Stimulated activated CD4-positive, alpha-beta T cell treated with anti-CD3 and anti-CD28 coated beads, Interleukin-12 subunit alpha, Interleukin-12 subunit beta, amount 100 ng/mL, for 24 hours (primary cell): ENCODE measurements around the gene XPO5.
"Not testable (repeated sequence)": the region's sequence is repeated elsewhere in the genome, so short reads cannot be mapped to it uniquely, and the experiment has no call there.

Source experiments
- DNase-seq, 2 experiments: peaks; one replicate each; pipeline ENCODE4 v3.0.0-alpha.2; 2020; ENCODE audit warnings: low read depth in 2 of 2

The XPO5 gene

GRCh38 chr6:43584892-43585570 lies 9.2 kb upstream of the XPO5 start:
- DNase-seq, result no peak

DNA sequence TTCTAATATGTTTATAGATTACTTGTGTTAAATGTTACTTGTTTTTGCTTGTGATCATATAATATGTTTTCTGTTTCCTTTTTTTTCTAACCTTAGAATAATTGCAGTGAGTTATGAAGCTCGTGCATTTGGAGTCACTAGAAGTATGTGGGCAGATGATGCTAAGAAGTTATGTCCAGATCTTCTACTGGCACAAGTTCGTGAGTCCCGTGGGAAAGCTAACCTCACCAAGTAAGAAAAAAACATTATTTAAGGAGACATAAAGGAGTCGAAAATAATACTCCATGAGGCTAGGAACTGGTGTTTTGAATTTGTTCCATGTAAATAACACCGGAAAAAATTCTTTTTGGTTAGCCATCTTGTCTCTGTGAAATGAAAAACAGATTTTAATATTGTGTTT lies 7.1 kb upstream of the XPO5 start:
- no peak for DNase-seq

DNA sequence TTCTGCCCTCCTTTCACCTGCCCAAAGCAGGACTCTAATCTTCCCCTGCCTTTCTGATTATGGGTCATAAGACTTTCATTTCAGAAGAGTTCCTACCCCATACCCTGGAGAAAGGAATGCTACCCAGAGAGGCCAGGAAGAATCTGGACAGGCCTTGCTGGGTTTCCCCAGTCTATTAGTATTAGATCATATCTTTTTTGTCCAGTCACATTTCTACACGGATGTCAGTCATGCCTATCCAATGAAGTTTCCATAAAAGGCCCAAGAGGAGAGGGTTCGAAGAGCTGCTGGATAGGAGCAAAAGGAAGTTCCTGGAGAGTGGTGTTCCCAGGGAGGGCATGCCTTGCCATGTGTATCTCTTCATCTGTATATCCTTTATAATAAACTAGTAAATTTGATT lies 3.3 kb upstream of the XPO5 start:
- DNase-seq, result no peak

- no peak for DNase-seq
Observed at GRCh38 chr6:43578748-43579147, 2.9 kb upstream of the XPO5 start.

- peak; percentile 1 to 27 for DNase-seq
Observed at GRCh38 chr6:43575105-43575771, 600 bp downstream of the XPO5 start.

GRCh38 chr6:43572015-43572414 lies 3.8 kb downstream of the XPO5 start:
- DNase-seq, result no peak

GRCh38 chr6:43570876-43571441 lies 4.9 kb downstream of the XPO5 start:
- no peak for DNase-seq

- no peak for DNase-seq
Observed at GRCh38 chr6:43559328-43559727, 16.5 kb downstream of the XPO5 start.

- DNase-seq, result not testable (repeated sequence)
Observed at GRCh38 chr6:43557620-43558019, 18.2 kb downstream of the XPO5 start.

DNA sequence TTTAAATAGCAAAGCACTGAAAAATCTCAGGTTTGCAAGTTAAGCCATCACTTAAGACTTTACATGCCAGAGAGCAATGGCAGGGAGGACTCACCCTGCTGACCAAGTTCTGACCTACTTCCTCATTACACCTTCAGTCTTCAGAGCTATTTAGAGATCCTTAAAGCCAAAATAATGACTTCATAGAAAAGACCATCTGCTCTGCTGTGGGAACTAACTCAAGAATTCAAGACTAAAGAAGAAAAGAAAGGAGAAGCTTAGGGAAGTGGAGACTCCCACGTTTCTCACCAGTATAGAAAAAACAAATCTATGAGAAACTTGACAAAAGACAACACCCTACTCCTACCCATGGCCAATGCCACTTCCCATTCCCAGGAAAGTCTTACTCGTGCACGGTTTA lies 28.6 kb downstream of the XPO5 start:
- DNase-seq, result no peak

DNA sequence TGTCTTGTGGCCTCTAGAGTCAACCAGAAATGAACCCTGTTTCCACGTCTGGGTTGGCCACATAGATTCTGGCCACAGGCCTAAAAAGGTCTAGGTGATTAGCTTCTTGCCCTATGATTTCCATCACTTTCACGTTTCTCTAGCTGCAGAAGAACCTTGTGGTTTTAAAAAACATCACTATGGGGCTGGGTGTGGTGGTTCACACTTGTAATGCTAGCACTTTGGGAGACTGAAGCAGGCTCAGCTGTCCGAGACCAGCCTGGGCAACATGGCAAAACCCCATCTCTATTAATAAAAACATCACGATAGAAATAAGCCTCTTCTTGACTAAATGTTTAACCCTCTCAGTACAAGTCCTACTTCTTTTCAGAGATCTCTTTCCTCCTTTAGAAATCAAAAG lies 31.4 kb downstream of the XPO5 start:
- DNase-seq, result no peak

DNA sequence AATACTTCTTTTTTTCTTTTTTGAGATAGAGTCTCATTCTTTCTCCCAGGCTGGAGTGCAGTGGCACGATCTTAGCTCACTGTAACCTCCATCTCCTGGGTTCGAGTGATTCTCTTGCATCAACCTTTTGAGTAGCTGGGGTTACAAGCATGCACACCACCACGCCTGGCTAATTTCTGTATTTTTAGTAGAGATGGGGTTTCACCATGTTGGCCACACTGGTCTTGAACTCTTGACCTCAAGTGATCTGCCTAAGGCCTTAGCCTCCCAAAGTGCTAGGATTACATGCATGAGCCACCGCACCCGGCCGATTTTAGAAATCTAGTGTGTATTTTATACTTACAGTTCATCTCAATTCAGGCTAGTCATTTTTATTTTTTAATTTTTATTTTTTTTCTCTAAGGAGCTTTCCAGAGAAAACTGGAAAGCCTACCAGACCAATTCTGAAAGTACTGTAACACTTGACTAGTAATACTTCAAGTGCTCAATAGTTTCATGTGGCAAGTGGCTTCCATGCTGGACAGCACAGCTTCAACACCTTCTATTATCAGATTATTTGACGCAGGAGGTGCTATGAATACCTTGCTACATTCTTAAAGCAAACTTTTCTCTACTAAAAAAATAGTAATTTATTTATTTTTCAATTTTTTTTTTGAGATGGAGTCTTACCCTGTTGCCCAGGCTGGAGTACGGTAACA lies 33.9 kb downstream of the XPO5 start:
- DNase-seq, result no peak

DNA sequence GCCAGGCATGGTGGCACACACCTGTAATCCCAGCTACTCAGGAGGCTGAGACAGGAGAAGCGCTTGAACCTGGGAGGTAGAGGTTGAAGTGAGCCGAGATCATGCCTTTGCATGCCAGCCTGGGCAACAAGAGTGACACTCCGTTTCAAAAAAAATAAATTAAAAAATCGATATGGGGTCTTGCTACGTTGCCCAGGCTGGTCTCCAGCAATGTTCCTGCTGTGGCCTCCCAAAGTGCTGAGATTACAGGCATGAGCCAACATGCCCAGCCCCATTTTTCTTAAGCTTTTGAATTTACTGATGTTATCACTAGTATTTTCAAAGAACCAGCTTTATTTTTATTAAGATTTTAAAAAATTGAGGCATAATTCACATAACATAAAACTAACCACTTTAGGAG lies 35.3 kb downstream of the XPO5 start:
- no peak for DNase-seq

DNA sequence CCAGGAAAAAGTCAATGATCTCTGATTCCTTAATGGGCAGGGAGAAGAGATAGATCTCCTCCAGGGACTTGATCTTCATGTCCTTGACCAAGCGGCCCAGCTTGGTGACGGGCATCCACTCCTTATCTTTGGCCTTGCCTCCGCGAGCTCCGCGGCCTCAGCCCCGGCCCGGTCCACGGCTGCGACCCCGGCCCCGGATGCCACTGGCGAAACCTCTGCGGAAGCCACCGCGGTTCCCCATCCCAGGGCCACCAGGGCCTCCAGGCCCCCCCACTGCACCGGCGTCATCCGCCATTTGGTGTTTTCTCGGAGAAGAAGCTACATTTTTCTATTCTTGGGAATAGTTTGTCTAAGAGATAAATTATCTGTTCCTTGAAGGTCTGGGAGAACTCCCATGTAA lies 36.4 kb downstream of the XPO5 start:
- DNase-seq, result not testable (repeated sequence)

GRCh38 chr6:43538986-43539385 lies 36.9 kb downstream of the XPO5 start:
- not testable (repeated sequence) for DNase-seq

- DNase-seq, result no peak
Observed at GRCh38 chr6:43532201-43532600, 43.6 kb downstream of the XPO5 start.

GRCh38 chr6:43524483-43524961 lies 51.3 kb downstream of the XPO5 start:
- DNase-seq, result no peak

GRCh38 chr6:43523284-43523683 lies 52.6 kb downstream of the XPO5 start:
- DNase-seq, result no peak

- no peak for DNase-seq
Observed at GRCh38 chr6:43522547-43523261, 53.1 kb downstream of the XPO5 start.

DNA sequence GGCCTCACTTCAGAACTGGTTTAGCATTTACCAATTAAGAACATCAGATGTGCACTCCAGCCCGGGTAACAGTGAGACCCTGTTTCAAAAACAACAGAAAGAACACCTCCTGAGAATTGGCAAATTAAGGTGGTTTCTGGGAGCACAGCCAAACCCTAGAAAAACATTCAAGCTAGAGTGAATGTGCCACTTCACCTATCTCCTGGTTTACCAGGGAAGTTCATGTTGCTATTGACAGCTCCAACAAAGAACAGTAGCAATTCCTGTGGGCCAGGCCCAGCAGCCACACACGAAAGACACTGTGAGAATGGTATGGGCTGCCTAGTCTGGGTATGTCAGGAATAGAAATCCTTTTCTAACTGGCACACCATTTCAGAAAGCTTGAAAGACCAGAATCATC lies 54.0 kb downstream of the XPO5 start:
- DNase-seq, result no peak

- no peak for DNase-seq
Observed at GRCh38 chr6:43520097-43520496, 55.7 kb downstream of the XPO5 start.
